Neural cell (in vitro differentiated cells): ENCODE data around the gene LY6G5C. TPM values are rescaled to one million over a fixed set of nuclear protein-coding genes. Genes with fewer than 3 reads are reported as not detected.

ENCODE experiments used
- H2AFZ ChIP-seq: fragments of 200-600, 300-800 bp; sonication (generic), shearing (Covaris generic); 2 replicates; pipeline ENCODE4 v1.6.0; 2014; ENCODE audit warnings: low read depth, mild to moderate bottlenecking, antibody characterized with exemption, low read length, moderate library complexity
- H3F3A ChIP-seq: fragments of 200-600 bp; shearing (Covaris generic); 2 replicates; pipeline ENCODE4 v1.6.1; 2016; ENCODE audit warnings: mild to moderate bottlenecking, moderate library complexity, mixed read lengths, antibody characterized with exemption, low read length; ENCODE audit not compliant: insufficient read depth, poor library complexity, severe bottlenecking
- H3K27ac ChIP-seq: fragments of 200-600, 300-800 bp; sonication (generic), shearing (Covaris generic); 2 replicates; pipeline ENCODE4 v1.5.1; 2014; ENCODE audit warnings: mild to moderate bottlenecking, low read length, moderate library complexity
- H3K27me3 ChIP-seq: fragments of 300-800, 200-600 bp; sonication (generic), shearing (Covaris generic); 2 replicates; pipeline ENCODE4 v1.6.0; 2014; ENCODE audit warnings: mild to moderate bottlenecking, low read depth, low read length, moderate library complexity; ENCODE audit not compliant: insufficient read depth
- H3K36me3 ChIP-seq: fragments of 300-800, 200-600 bp; sonication (generic), shearing (Covaris generic); 2 replicates; pipeline ENCODE4 v1.5.1; 2014; ENCODE audit warnings: mild to moderate bottlenecking, antibody characterized with exemption, low read length, moderate library complexity; ENCODE audit not compliant: insufficient read depth
- H3K4me2 ChIP-seq: fragments of 300-800, 200-600 bp; sonication (generic), shearing (Covaris generic); 2 replicates; pipeline ENCODE4 v1.6.0; 2014; ENCODE audit warnings: mild to moderate bottlenecking, low read length
- H3K4me3 ChIP-seq: fragments of 300-800, 200-600 bp; sonication (generic), shearing (Covaris generic); 2 replicates; pipeline ENCODE4 v1.5.1; 2014; ENCODE audit warnings: mild to moderate bottlenecking, low read length, moderate library complexity
- H3K79me2 ChIP-seq: fragments of 200-600 bp; shearing (Covaris generic); replicated peaks from 2 replicates; pipeline ENCODE4 v1.6.0; 2014; ENCODE audit warnings: mild to moderate bottlenecking, low read length, moderate library complexity; ENCODE audit not compliant: insufficient read depth
- H3K9ac ChIP-seq: fragments of 300-800, 200-600 bp; sonication (generic), shearing (Covaris generic); 2 replicates; pipeline ENCODE4 v1.6.1; 2016; ENCODE audit warnings: mild to moderate bottlenecking, low read length, mixed read lengths
- H3K9me2 ChIP-seq: fragments of 200-600 bp; shearing (Covaris generic); 2 replicates; pipeline ENCODE4 v1.6.1; 2016; ENCODE audit warnings: mild to moderate bottlenecking, low read length, mixed read lengths; ENCODE audit not compliant: insufficient read depth
- H3K9me3 ChIP-seq: fragments of 200-600, 300-800 bp; sonication (generic), shearing (Covaris generic); 2 replicates; pipeline ENCODE4 v1.6.1; 2016; ENCODE audit warnings: mild to moderate bottlenecking, mixed run types, low read length, moderate library complexity, mixed read lengths
- H4K20me1 ChIP-seq: fragments of 200-600 bp; shearing (Covaris generic); 2 replicates; pipeline ENCODE4 v1.6.1; 2016; ENCODE audit warnings: mild to moderate bottlenecking, mixed run types; ENCODE audit not compliant: insufficient read depth
- EP300 ChIP-seq: fragments of 450-650 bp; conservative IDR thresholded peaks from 2 replicates; pipeline ENCODE4 v1.6.1; 2014; ENCODE audit warnings: antibody characterized with exemption, mild to moderate bottlenecking, moderate library complexity; ENCODE audit not compliant: poor library complexity, severe bottlenecking
- EZH2 ChIP-seq: fragments of 200-600, 300-800 bp; shearing (Covaris generic), sonication (generic); IDR thresholded peaks from 2 replicates; pipeline ENCODE4 v1.6.1; 2014; ENCODE audit warnings: antibody characterized with exemption, low read length, borderline replicate concordance, mild to moderate bottlenecking; ENCODE audit not compliant: insufficient read depth, poor library complexity, severe bottlenecking
- MXI1 ChIP-seq: fragments of 450-650 bp; conservative IDR thresholded peaks from 2 replicates; pipeline ENCODE4 v1.6.1; 2014; ENCODE audit warnings: antibody characterized with exemption, mild to moderate bottlenecking; ENCODE audit not compliant: poor library complexity, severe bottlenecking
- POLR2AphosphoS5 ChIP-seq: IDR thresholded peaks from 2 replicates; pipeline ENCODE4 v1.6.1; 2012
- RAD21 ChIP-seq: fragments of 450-650 bp; conservative IDR thresholded peaks from 2 replicates; pipeline ENCODE4 v1.6.1; 2014; ENCODE audit warnings: antibody characterized with exemption, mild to moderate bottlenecking, moderate library complexity
- SMC3 ChIP-seq: fragments of 450-650 bp; conservative IDR thresholded peaks from 2 replicates; pipeline ENCODE4 v1.6.1; 2014; ENCODE audit warnings: antibody characterized with exemption, mild to moderate bottlenecking, moderate library complexity; ENCODE audit not compliant: poor library complexity
- TAF1 ChIP-seq: IDR thresholded peaks from 2 replicates; pipeline ENCODE4 v1.6.1; 2012; ENCODE audit warnings: low read depth
- polyA plus RNA-seq: library from polyadenylated mRNA; depleted of rRNA; stranded (reverse); fragments of >200 nt; gene quantifications from 2 replicates; pipeline ENCODE4 v1.2.3, GENCODE V29; 2014
- TF ChIP-seq, protein P1 (sequence below): fragments of 450-650 bp; IDR thresholded peaks from 2 replicates; pipeline ENCODE4 v1.5.1; 2014; ENCODE audit warnings: antibody characterized with exemption, mild to moderate bottlenecking, moderate library complexity; ENCODE audit not compliant: poor library complexity, severe bottlenecking
- TF ChIP-seq, protein P2 (sequence below): IDR thresholded peaks from 2 replicates; pipeline ENCODE4 v1.6.1; 2012; ENCODE audit warnings: borderline replicate concordance

Gene LY6G5C
- polyA plus RNA-seq, 1 donor from 2014 or later, result 13.4 TPM

DNA sequence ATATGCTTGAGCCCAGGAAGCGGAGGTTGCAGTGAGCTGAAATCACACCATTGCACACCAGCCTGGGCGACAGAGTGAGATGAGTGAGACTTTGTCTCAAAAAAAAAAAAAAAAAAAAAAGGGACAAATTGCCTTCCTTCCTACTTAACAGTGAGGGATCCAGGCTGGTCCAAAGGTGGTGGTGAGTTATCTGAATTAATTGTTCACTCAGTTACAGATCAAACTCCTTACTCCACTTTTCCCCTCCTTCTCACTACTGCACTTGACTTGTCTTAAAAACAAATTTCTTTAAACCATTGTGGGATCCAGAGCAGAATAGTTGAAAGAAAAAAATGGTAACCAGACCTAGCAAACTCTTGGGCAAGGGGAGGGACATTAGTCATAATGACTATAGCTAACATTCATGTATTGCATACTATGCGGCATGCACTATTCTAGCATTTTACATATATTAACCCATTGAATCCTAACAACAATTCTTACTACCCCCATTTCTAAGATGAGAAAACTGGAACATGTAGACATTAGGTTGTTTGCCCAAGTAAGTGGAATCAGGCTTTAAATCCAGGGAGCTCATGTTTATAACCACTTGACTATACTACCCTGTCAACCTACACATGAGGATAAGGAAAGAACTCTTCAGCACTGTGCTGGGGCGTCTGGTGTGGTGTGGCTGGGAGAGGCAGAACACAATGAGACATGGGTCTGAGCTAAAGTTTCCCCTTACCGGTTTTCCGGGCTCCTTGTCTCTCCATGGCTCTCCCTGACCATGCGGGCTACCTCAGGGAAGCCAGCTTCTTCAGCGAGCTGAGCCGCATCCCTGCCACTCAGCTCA lies 17.5 kb downstream of the LY6G5C start:
- Histone ChIP-seq H4K20me1 (no peaks in the 10 kb centered on the region), H3K9me2 (no peaks in the 10 kb centered on the region), H3K4me3 (peak overlapping the region; percentile 88), H3K36me3 (no peaks in the 10 kb centered on the region), H3K27ac (no peak overlapping the region), H3K27me3 (no peaks in the 10 kb centered on the region), H3F3A (no peaks in the 10 kb centered on the region), H3K9ac (peak overlapping the region; percentile 81), H3K9me3 (no peaks in the 10 kb centered on the region), H2AFZ (no peak overlapping the region), H3K79me2 (peaks cover 50% of the 10 kb centered on the region), H3K4me2 (peak overlapping the region; percentile 68)
- TF ChIP-seq, protein P1, sequence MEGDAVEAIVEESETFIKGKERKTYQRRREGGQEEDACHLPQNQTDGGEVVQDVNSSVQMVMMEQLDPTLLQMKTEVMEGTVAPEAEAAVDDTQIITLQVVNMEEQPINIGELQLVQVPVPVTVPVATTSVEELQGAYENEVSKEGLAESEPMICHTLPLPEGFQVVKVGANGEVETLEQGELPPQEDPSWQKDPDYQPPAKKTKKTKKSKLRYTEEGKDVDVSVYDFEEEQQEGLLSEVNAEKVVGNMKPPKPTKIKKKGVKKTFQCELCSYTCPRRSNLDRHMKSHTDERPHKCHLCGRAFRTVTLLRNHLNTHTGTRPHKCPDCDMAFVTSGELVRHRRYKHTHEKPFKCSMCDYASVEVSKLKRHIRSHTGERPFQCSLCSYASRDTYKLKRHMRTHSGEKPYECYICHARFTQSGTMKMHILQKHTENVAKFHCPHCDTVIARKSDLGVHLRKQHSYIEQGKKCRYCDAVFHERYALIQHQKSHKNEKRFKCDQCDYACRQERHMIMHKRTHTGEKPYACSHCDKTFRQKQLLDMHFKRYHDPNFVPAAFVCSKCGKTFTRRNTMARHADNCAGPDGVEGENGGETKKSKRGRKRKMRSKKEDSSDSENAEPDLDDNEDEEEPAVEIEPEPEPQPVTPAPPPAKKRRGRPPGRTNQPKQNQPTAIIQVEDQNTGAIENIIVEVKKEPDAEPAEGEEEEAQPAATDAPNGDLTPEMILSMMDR, result no peak
- TF ChIP-seq, protein P2, sequence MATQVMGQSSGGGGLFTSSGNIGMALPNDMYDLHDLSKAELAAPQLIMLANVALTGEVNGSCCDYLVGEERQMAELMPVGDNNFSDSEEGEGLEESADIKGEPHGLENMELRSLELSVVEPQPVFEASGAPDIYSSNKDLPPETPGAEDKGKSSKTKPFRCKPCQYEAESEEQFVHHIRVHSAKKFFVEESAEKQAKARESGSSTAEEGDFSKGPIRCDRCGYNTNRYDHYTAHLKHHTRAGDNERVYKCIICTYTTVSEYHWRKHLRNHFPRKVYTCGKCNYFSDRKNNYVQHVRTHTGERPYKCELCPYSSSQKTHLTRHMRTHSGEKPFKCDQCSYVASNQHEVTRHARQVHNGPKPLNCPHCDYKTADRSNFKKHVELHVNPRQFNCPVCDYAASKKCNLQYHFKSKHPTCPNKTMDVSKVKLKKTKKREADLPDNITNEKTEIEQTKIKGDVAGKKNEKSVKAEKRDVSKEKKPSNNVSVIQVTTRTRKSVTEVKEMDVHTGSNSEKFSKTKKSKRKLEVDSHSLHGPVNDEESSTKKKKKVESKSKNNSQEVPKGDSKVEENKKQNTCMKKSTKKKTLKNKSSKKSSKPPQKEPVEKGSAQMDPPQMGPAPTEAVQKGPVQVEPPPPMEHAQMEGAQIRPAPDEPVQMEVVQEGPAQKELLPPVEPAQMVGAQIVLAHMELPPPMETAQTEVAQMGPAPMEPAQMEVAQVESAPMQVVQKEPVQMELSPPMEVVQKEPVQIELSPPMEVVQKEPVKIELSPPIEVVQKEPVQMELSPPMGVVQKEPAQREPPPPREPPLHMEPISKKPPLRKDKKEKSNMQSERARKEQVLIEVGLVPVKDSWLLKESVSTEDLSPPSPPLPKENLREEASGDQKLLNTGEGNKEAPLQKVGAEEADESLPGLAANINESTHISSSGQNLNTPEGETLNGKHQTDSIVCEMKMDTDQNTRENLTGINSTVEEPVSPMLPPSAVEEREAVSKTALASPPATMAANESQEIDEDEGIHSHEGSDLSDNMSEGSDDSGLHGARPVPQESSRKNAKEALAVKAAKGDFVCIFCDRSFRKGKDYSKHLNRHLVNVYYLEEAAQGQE, result no peak
- TF ChIP-seq RAD21 (no peak), MXI1 (no peak), EP300 (no peak), TAF1 (no peak), POLR2AphosphoS5 (no peak), EZH2 (no peak), SMC3 (no peak)

DNA sequence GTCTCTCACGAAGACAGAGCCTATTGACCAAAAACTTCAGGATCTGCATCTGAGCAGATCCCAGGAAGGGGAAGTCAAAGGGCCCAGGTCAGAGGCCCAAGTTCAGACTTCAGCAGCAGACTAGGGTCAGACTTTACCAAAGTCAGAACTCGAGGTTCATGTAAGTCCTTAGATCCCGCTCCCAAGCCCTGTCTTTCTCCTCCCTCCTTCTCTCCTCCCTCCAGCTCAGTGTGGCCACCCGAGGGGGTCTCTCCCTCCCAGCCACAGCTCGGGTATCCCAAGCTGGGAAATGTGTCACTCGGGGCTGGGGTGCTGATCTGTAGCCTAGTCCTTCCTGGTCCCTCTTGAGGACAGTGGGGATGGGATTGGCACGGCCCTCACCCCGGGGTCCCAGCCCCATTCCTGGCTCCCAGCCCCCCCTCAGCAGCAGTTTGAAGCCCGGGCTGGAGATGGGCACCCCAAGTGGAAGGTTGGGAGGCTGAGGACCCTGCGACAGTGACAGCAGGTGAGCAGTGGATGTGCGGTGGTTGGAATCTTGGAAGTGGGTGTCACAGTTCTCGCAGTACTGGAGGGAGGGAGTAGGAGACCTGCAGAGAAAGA lies 18.6 kb downstream of the LY6G5C start:
- TF ChIP-seq SMC3, result no peak
- TF ChIP-seq TAF1, result no peak
- TF ChIP-seq, protein P2, result no peak
- TF ChIP-seq POLR2AphosphoS5, result no peak
- no peak for TF ChIP-seq EP300
- TF ChIP-seq, protein P1, result no peak
- no peak for TF ChIP-seq RAD21
- no peak for TF ChIP-seq EZH2
- TF ChIP-seq MXI1, result no peak
- H4K20me1 ChIP-seq, result no peaks in the 10 kb centered on the region
- no peaks in the 10 kb centered on the region for H3K9me3 ChIP-seq
- H3K36me3 ChIP-seq, result no peaks in the 10 kb centered on the region
- no peaks in the 10 kb centered on the region for H3K27me3 ChIP-seq
- H3K9me2 ChIP-seq, result no peaks in the 10 kb centered on the region
- H3K27ac ChIP-seq, result no peak overlapping the region
- no peak overlapping the region for H3K4me2 ChIP-seq
- no peak overlapping the region for H3K4me3 ChIP-seq
- H3F3A ChIP-seq, result no peaks in the 10 kb centered on the region
- no peak overlapping the region for H3K9ac ChIP-seq
- H2AFZ ChIP-seq, result no peak overlapping the region
- peaks cover 50% of the 10 kb centered on the region for H3K79me2 ChIP-seq
